HG02970 (cell line): ENCODE measurements around the gene ATP1B2.
A peak's percentile ranks its signal among the peaks of the same experiment; 100 is the strongest.

Source experiments
- ATAC-seq: cut with Tn5 transposase; IDR thresholded peaks from one replicate; pipeline ENCODE4 v1.9.1; 2021; ENCODE audit warnings: mild to moderate bottlenecking, moderate library complexity, moderate number of reproducible peaks; ENCODE audit not compliant: unreplicated experiment, low FRiP score

Gene ATP1B2

GRCh38 chr17:7677388-7678067 lies 26.8 kb downstream of the ATP1B2 start:
- no peak for ATAC-seq

GRCh38 chr17:7684851-7685532 lies 34.3 kb downstream of the ATP1B2 start:
- no peak for ATAC-seq

- ATAC-seq: peak; percentile 42
Observed at GRCh38 chr17:7685533-7686221, 35.0 kb downstream of the ATP1B2 start.

GRCh38 chr17:7686222-7687071 lies 35.7 kb downstream of the ATP1B2 start:
- ATAC-seq: peak; percentile 60

- ATAC-seq: peak; percentile 30
Observed at GRCh38 chr17:7687072-7687907, 36.6 kb downstream of the ATP1B2 start, which contains the start of gene TP53. Gene TP53, minus strand, starts transcription at chr17:7687490. Its CDS starts 10,896 bp downstream, at chr17:7676594.

GRCh38 chr17:7687908-7688807 lies 37.4 kb downstream of the ATP1B2 start, which contains the start of gene WRAP53:
Gene WRAP53, plus strand, starts transcription at chr17:7688477. Its CDS starts 172 bp downstream, at chr17:7688649.
- peak; percentile 60 for ATAC-seq

- no peak for ATAC-seq
Observed at GRCh38 chr17:7688808-7689316, 38.1 kb downstream of the ATP1B2 start.

- no peak for ATAC-seq
Observed at GRCh38 chr17:7695586-7695985, 44.9 kb downstream of the ATP1B2 start.

- no peak for ATAC-seq
Observed at GRCh38 chr17:7697828-7698588, 47.3 kb downstream of the ATP1B2 start.

- ATAC-seq: no peak
Observed at GRCh38 chr17:7700510-7700909, 49.8 kb downstream of the ATP1B2 start.

GRCh38 chr17:7701681-7702080 lies 51.0 kb downstream of the ATP1B2 start:
- ATAC-seq: no peak

- ATAC-seq: no peak
Observed at GRCh38 chr17:7702776-7703175, 52.0 kb downstream of the ATP1B2 start.

GRCh38 chr17:7703584-7704479 lies 53.1 kb downstream of the ATP1B2 start:
- ATAC-seq: no peak

GRCh38 chr17:7704601-7705268 lies 54.0 kb downstream of the ATP1B2 start, which contains the start of gene EFNB3:
Gene EFNB3, plus strand, starts transcription at chr17:7705202. Its CDS starts 397 bp downstream, at chr17:7705599.
- no peak for ATAC-seq

- ATAC-seq: no peak
Observed at GRCh38 chr17:7705269-7706255, 54.8 kb downstream of the ATP1B2 start.
